GM10248 (cell line): ENCODE data around the gene ACTL8.

ENCODE experiments used
- CTCF ChIA-PET: fragments of 300-600 bp; sonication (Branson Sonifier 250); formaldehyde crosslinking; extraction: SDS; loops from one replicate; lab custom pipeline; 2021; ENCODE audit warnings: antibody characterized with exemption; lab: Yijun Ruan, JAX
- POLR2A ChIA-PET: fragments of 350-650 bp; sonication (Branson Sonifier 250); formaldehyde crosslinking; extraction: SDS; loops from one replicate; lab custom pipeline; 2020; ENCODE audit warnings: antibody characterized with exemption; lab: Yijun Ruan, JAX
- DNase-seq: peaks from one replicate; pipeline ENCODE4 v3.0.0; 2012; ENCODE audit errors: extremely low spot score
- TF ChIP-seq, protein P1 (sequence below): IDR thresholded peaks from 2 replicates; pipeline ENCODE4 v1.5.1; 2012; ENCODE audit warnings: mild to moderate bottlenecking, low read depth; ENCODE audit errors: extremely low read depth, missing control alignments, control extremely low read depth

Gene ACTL8

DNA sequence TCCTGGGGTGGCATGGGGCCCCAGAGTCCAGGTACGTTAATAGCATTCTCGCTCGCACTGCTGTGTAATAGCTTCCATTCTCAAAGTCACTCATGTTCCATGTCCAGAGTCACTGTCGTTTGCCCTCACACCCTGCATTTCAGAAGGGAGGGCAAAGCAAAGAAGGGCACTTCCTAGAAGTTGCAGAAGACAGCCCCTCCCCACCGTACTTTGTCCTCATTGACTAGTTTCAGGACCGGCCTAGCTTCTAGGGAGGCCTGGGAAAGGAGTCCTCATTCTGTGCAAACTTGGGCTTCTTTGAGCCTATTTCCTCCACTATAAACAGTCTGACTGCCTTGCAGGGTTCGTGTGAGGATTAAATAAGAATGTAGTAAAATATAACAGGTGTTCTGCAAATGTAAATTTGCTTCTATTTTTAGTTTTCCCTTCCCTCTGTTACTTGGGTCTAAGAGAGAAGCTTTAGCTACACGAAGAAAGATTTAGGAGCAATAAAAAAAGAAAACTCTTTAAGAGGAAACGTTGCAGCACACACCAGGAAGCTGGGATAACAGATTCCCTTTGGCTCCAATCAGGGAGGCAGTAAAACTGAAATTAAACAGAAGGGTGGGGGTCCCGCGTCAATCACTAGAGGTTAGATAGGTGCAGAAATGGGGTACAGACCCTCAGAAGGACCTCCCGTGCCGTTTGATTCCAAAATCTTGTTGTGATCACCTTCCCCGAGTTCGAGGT lies 40.1 kb downstream of the ACTL8 start:
- DNase-seq = no peak
- POLR2A ChIA-PET = no interaction called here
- TF ChIP-seq, protein P1, sequence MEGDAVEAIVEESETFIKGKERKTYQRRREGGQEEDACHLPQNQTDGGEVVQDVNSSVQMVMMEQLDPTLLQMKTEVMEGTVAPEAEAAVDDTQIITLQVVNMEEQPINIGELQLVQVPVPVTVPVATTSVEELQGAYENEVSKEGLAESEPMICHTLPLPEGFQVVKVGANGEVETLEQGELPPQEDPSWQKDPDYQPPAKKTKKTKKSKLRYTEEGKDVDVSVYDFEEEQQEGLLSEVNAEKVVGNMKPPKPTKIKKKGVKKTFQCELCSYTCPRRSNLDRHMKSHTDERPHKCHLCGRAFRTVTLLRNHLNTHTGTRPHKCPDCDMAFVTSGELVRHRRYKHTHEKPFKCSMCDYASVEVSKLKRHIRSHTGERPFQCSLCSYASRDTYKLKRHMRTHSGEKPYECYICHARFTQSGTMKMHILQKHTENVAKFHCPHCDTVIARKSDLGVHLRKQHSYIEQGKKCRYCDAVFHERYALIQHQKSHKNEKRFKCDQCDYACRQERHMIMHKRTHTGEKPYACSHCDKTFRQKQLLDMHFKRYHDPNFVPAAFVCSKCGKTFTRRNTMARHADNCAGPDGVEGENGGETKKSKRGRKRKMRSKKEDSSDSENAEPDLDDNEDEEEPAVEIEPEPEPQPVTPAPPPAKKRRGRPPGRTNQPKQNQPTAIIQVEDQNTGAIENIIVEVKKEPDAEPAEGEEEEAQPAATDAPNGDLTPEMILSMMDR = no peak
- CTCF ChIA-PET = no interaction called here

DNA sequence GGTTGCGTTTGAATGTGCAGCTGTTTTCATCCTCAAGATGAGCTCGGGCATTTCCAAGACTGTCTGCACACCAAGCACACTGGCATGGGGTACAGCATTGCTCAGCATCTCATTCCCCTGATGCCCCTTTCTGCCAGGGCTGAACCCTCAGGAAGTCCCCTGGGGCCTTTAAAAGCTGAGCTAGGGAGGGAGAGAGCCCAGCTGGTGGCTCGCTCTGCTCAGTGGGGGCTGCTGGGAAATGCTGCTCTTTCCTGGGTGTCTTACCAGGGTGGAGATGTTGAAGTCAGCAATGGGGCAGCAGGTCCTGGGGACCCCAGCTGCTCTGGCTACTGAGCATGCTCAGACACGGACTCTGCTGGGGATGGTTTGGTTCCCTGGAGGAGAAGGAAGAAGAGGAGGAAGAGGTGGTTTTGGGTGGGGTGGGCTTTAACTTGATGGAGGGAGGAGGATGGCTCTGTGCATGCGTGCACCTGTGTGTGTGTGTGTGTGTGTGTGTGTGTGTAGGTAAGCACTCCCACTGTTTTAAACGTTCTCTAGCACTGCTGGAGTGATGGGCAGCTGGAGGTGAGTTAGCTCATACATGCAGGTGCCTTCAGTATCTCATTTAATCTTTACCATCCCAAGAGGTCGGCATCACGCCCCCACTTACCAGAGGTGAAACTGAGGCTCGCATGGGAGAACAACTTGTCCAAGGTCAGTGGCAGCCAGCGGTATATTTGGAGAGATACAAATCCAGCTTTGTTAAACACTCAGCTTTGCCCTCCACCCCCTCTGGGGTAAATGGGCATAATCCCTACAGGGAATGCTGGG lies 40.9 kb downstream of the ACTL8 start:
- TF ChIP-seq, protein P1 = no peak
- POLR2A ChIA-PET = no interaction called here
- no peak for DNase-seq
- CTCF ChIA-PET = no interaction called here

DNA sequence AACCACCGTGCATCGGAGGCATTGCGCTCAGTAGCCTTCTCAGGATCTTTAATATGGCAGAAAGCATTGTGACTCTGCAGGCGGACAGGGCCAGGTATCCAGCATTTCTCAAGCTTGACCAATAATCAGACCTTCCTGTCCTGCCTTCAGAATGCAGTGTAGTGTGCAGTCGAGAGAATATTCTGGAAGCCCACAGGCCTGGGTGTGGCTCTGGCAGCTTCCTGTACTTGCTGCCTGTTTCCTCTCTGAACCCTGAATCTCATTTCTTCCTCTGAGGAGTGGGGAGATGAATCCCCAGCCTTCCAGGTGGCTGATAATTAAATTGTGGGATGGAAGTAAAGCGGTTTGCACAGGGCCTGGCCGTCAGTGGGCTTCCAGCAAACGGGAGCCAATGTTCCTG lies 42.3 kb downstream of the ACTL8 start:
- DNase-seq = no peak
- TF ChIP-seq, protein P1 = no peak
- POLR2A ChIA-PET = no interaction called here
- CTCF ChIA-PET = interaction anchor here (1.2 kb wide), 1 partner anchor 25 kb away, joined by 3 read pairs; no protein-coding TSS in a partner anchor

DNA sequence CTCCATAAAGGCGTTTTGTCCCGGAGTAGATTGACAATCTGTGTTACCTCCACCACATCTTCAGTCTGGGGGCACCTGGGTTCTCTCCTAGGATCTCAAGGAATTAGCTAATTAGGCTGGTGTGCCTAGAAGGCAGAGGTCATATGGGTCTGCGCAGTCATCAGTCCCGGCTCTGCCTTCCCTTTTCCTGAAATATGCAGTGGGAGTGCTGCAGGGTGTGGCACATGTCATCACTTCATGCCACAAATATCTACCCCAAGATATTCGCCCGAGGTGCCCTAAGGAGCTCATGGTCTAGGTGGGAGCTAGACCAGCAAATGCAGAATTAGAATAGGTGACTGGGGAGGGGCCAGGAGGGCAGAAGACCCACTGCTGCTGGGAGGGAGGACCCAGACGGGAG lies 42.9 kb downstream of the ACTL8 start:
- TF ChIP-seq, protein P1 = no peak
- CTCF ChIA-PET = interaction anchor here (1.2 kb wide), 1 partner anchor 24 kb away, joined by 3 read pairs; no protein-coding TSS in a partner anchor
- DNase-seq = no peak
- POLR2A ChIA-PET = no interaction called here

DNA sequence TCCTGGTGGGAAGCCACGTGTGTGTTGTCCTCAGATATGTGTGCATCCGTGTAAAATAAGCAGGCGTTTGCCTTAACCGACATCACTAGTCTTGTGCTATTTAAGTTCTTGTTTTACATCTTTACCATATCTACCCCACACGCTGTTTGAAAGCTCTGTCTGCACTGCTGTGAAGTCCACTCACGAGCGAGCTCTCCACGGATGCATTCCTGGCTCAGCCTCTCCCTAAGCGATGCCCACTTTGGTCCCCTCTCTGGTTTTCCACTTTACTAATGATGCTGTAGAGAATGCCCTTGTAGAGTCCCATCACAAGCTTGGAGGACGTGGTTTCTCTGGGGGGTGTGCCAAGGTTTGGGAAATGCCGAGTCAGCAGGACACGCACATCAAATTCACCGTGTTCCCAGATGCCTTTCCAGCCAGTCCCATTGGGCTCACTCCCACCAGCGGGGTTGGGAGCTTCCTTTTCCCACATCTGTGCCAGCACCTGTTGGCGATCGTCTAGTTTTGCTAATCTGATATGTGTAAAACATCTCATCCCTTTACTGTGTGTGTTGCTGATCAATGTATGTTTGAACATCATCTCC lies 43.8 kb downstream of the ACTL8 start:
- TF ChIP-seq, protein P1 = no peak
- DNase-seq = no peak
- ChIA-PET POLR2A (no interaction called here), CTCF (no interaction called here)

DNA sequence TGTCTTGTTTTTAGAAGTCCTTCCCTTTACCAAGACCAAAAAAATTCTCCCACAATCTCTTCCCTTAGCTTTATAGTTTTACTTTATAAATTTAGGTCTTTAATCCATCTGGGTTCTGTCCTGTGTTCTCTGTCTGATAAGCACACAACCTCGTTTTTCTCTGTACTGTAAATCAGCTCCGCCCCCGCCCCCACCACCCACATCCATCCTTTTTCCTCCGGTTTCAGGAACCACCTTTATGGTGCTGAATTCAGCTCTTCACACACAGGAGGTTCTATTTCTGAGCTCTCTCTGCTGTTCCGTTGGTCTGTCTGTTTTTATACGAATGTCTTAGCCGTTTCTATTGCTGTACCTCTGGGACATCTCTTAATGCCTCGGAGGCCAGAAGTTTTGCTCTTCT lies 44.5 kb downstream of the ACTL8 start:
- POLR2A ChIA-PET = no interaction called here
- CTCF ChIA-PET = no interaction called here
- TF ChIP-seq, protein P1 = no peak
- DNase-seq = no peak
